K562 (cell line): ENCODE results near the gene RELCH. TPM values are rescaled to one million over a fixed set of nuclear protein-coding genes. Genes with fewer than 3 reads are reported as not detected.

ENCODE experiments used
- ATAC-seq: fragments of 200-7000 bp; cut with Tn5 transposase; 3 replicates; pipeline ENCODE4 v1.9.1; 2020; ENCODE audit warnings: moderate library complexity
- BruUV-seq: library from RNA; stranded (reverse); fragments of 400-500 nt; replicated peaks from 2 replicates; lab custom pipeline; 2021; lab: Mats Ljungman, UMichigan
- CTCF ChIA-PET: fragments of 300-600 bp; formaldehyde crosslinking; extraction: SDS; loops from one replicate; lab custom pipeline; 2021; ENCODE audit warnings: low intra/inter-chr PET ratio; lab: Yijun Ruan, JAX
- POLR2A ChIA-PET: fragments of 300-600, 350-650 bp; sonication (Branson Sonifier 250); formaldehyde crosslinking; extraction: SDS; loops from one replicate; lab custom pipeline; 2021; ENCODE audit warnings: antibody characterized with exemption, inconsistent platforms; lab: Yijun Ruan, JAX
- DNase-seq, 4 experiments: peaks; one replicate each; pipeline versions ENCODE4 v3.0.0 to v3.0.0-alpha.2; 2011 to 2018; ENCODE audit warnings: low spot score in 3 of 4, mixed read lengths in 3 of 4; ENCODE audit errors: extremely low read depth in 1 of 4
- FAIRE-seq: peaks from 2 replicates; lab custom pipeline; 2011; peaks lifted over from hg19 to GRCh38; lab: Jason Lieb, UNC
- H2AFZ ChIP-seq: 2 replicates; pipeline ENCODE4 v1.6.0; 2011; ENCODE audit warnings: low read depth, low read length, control low read depth, inconsistent platforms
- H3K27ac ChIP-seq: fragments of 200-600 bp; 3 replicates; pipeline ENCODE4 v1.8.0; 2011; ENCODE audit warnings: low read depth, mild to moderate bottlenecking, control low read depth, inconsistent platforms, low read length, moderate library complexity, mixed read lengths; ENCODE audit errors: extremely low read depth
- H3K27me3 ChIP-seq, 2 experiments: fragments of 300-600 bp in 1 of 2; 2 replicates in 1 of 2; 3 replicates in 1 of 2; pipeline versions ENCODE4 v1.6.0 to v1.8.0; 2011; ENCODE audit warnings: inconsistent platforms in 2 of 2, low read length in 2 of 2, mild to moderate bottlenecking in 1 of 2, mixed read lengths in 1 of 2, moderate library complexity in 1 of 2; ENCODE audit not compliant: control insufficient read depth in 2 of 2, insufficient read depth in 2 of 2
- H3K36me3 ChIP-seq: fragments of 300-600 bp; 3 replicates; pipeline ENCODE4 v1.8.0; 2011; ENCODE audit warnings: mild to moderate bottlenecking, low read length, inconsistent platforms; ENCODE audit not compliant: control insufficient read depth, insufficient read depth
- H3K4me1 ChIP-seq, 2 experiments: fragments of 200-600 bp in 1 of 2; replicated peaks in 1 of 2; 2 replicates in 1 of 2; 3 replicates in 1 of 2; pipeline versions ENCODE4 v1.5.1 to v1.8.0; 2011; ENCODE audit warnings: inconsistent platforms in 2 of 2, low read length in 2 of 2, mild to moderate bottlenecking in 1 of 2, mixed read lengths in 1 of 2, moderate library complexity in 1 of 2; ENCODE audit not compliant: control insufficient read depth in 2 of 2, insufficient read depth in 2 of 2
- H3K4me2 ChIP-seq: 2 replicates; pipeline ENCODE4 v1.6.1; 2011; ENCODE audit warnings: low read length, control low read depth, inconsistent platforms, mixed read lengths; ENCODE audit not compliant: insufficient read depth
- H3K4me3 ChIP-seq: fragments of 200-600 bp; sonication (generic), shearing (Covaris generic); 2 replicates; pipeline ENCODE4 v1.5.1; 2016; ENCODE audit warnings: control low read depth, inconsistent platforms
- H3K79me2 ChIP-seq: fragments of 200-600 bp; 3 replicates; pipeline ENCODE4 v1.8.0; 2011; ENCODE audit warnings: low read length, inconsistent platforms; ENCODE audit not compliant: control insufficient read depth, insufficient read depth
- H3K9ac ChIP-seq, 2 experiments: 2 replicates each; pipeline versions ENCODE4 v1.6.0 to v1.6.1; 2011; ENCODE audit warnings: low read depth in 2 of 2, low read length in 2 of 2, control low read depth in 1 of 2, inconsistent platforms in 1 of 2, mild to moderate bottlenecking in 1 of 2, mixed read lengths in 1 of 2; ENCODE audit not compliant: insufficient read depth in 1 of 2
- H3K9me1 ChIP-seq: one replicate; pipeline ENCODE4 v1.6.0; 2011; ENCODE audit warnings: inconsistent platforms, mild to moderate bottlenecking, low read length, moderate library complexity; ENCODE audit not compliant: control insufficient read depth, insufficient read depth
- H3K9me3 ChIP-seq: replicated peaks from 2 replicates; pipeline ENCODE4 v1.5.1; 2011; ENCODE audit warnings: low read depth, low read length, inconsistent platforms; ENCODE audit not compliant: control insufficient read depth, insufficient read depth
- H4K20me1 ChIP-seq: replicated peaks from 2 replicates; pipeline ENCODE4 v1.6.1; 2011; ENCODE audit warnings: low read length, inconsistent platforms, mixed read lengths; ENCODE audit not compliant: control insufficient read depth, insufficient read depth
- ELF1 ChIP-seq: fragments of 200-800 bp; sonication (Bioruptor generic); IDR thresholded peaks from 2 replicates; pipeline ENCODE4 v1.6.1; 2016; ENCODE audit warnings: missing genetic modification characterization, missing compliant biosample characterization
- HDAC1 ChIP-seq, 2 experiments: fragments of 450-650 bp; IDR thresholded peaks; 2 replicates each; pipeline ENCODE4 v1.6.1; 2016 to 2017; ENCODE audit warnings: inconsistent platforms in 1 of 2, mild to moderate bottlenecking in 1 of 2, moderate library complexity in 1 of 2
- JUNB ChIP-seq: fragments of 450-650 bp; formaldehyde crosslinking; conservative IDR thresholded peaks from 2 replicates; pipeline ENCODE4 v1.4.0; 2020; ENCODE audit warnings: mild to moderate bottlenecking
- PBX2 ChIP-seq, 2 experiments: IDR thresholded peaks in 1 of 2; conservative IDR thresholded peaks in 1 of 2; 2 replicates each; pipeline ENCODE4 v1.6.1; 2016; ENCODE audit warnings: low read depth in 2 of 2, mild to moderate bottlenecking in 1 of 2, missing compliant biosample characterization in 1 of 2, missing genetic modification characterization in 1 of 2, moderate library complexity in 1 of 2
- RUNX1 ChIP-seq: sonication (generic); IDR thresholded peaks from 2 replicates; pipeline ENCODE4 v1.6.1; 2016; ENCODE audit warnings: antibody characterized with exemption, low read depth
- SMAD4 ChIP-seq: fragments of 250-450 bp; sonication (Bioruptor Pico); conservative IDR thresholded peaks from 2 replicates; pipeline ENCODE4 v1.8.0; 2021; ENCODE audit warnings: inconsistent platforms, mild to moderate bottlenecking, moderate library complexity
- SRSF7 ChIP-seq: fragments of 200-400 bp; formaldehyde crosslinking; optimal IDR thresholded peaks from 2 replicates; pipeline ENCODE3; 2017; ENCODE audit warnings: mild to moderate bottlenecking, low read depth, low read length
- STAT5B ChIP-seq: fragments of 250-450 bp; sonication (Bioruptor Pico); IDR thresholded peaks from 2 replicates; pipeline ENCODE4 v1.8.0; 2021; ENCODE audit warnings: mild to moderate bottlenecking, inconsistent platforms
- TBP ChIP-seq: optimal IDR thresholded peaks from 2 replicates; pipeline ENCODE3; 2011; ENCODE audit warnings: low read depth, low read length, improper control_type of control experiment
- U2AF1 ChIP-seq: fragments of 200-400 bp; formaldehyde crosslinking; optimal IDR thresholded peaks from 2 replicates; pipeline ENCODE3; 2017; ENCODE audit warnings: mild to moderate bottlenecking, low read depth, low read length, moderate library complexity
- UBTF ChIP-seq, 2 experiments: IDR thresholded peaks; 2 replicates each; pipeline ENCODE4 v1.6.1; 2012; ENCODE audit warnings: improper control_type of control experiment in 2 of 2, low read depth in 2 of 2, low read length in 2 of 2, borderline replicate concordance in 1 of 2
- ZBTB49 ChIP-seq: sonication (generic); formaldehyde crosslinking; IDR thresholded peaks from 2 replicates; pipeline ENCODE4 v1.8.0; 2022; ENCODE audit warnings: missing genetic modification reagents, mild to moderate bottlenecking, borderline replicate concordance
- ZC3H8 ChIP-seq: fragments of 450-650 bp; IDR thresholded peaks from 2 replicates; pipeline ENCODE4 v1.6.1; 2017
- WGBS: fragments of 100-300 bp; shearing (Covaris generic); methylation state at CpG from one replicate; pipeline ENCODE4 v1.1.6; 2016; ENCODE audit warnings: low coverage, mixed read lengths; ENCODE audit not compliant: insufficient coverage; ENCODE audit errors: missing lambda C conversion rate; 5-methylcytosine and 5-hydroxymethylcytosine counted together
- in situ Hi-C: fragments of 300-500 bp; cut with MboI; formaldehyde crosslinking; loops from 4 replicates; pipeline ENCODE4 v1.15.0; 2018; ENCODE audit warnings: inconsistent platforms, mixed read lengths
- intact Hi-C: fragments of 100-400 bp; cut with micrococcal nuclease; formaldehyde crosslinking; loops from 2 replicates; pipeline ENCODE4 v1.14.2; 2022
- polyA plus RNA-seq, 8 experiments: library from polyadenylated mRNA; depleted of rRNA in 4 of 8; stranded (reverse) in 5 of 8; unstranded in 3 of 8; fragments of >200 nt; fragmentation: Nextera tagmentation in 2 of 8; fragmentation: Illumina TruSeq in 1 of 8; extraction: Ambion mirVana in 2 of 8; extraction: Trizol in 1 of 8; gene quantifications; 2 replicates each; pipeline versions ENCODE4 v1.2.1 to v1.2.3, GENCODE V29; 2011 to 2014; ENCODE audit warnings: inconsistent platforms in 1 of 8, missing spikeins in 1 of 8
- total RNA-seq, 7 experiments: library from RNA; depleted of rRNA in 6 of 7; stranded (reverse); fragments of >200 nt in 6 of 7; fragmentation: Illumina TruSeq in 2 of 7; extraction: Trizol in 2 of 7; gene quantifications; 2 replicates each; pipeline versions ENCODE4 v1.2.1 to v1.2.3, GENCODE V29; 2011 to 2021; ENCODE audit warnings: low replicate concordance in 1 of 7

RELCH gene
- total and polyA plus RNA-seq, 9 of the 15 experiments (the other 6 are each of a cell fraction or from before 2014, with no cell fraction given): 1.4 to 13.6 (median 7.6) TPM

- no peak for TF ChIP-seq UBTF (IDR thresholded peaks at IDR 0.05; ENCODE audit: borderline replicate concordance in 1 of 2, low read depth in 2 of 2, low read length in 2 of 2)
Observed at GRCh38 chr18:62284637-62285036, 97.6 kb downstream of the RELCH start (continued).

GRCh38 chr18:62285281-62285680 is 98.2 kb downstream of the RELCH start:
- Histone ChIP-seq H4K20me1 (no peaks in the 10 kb centered on the region), H3K9me1 (peaks cover 3% of the 10 kb centered on the region), H3K4me3 (no peak overlapping the region), H2AFZ (no peak overlapping the region), H3K4me2 (no peak overlapping the region), H3K27ac (no peak overlapping the region), H3K36me3 (peaks cover 4% of the 10 kb centered on the region; the same call in 1 of the 3 replicates), H3K9ac (no peak overlapping the region), H3K4me1 (no peaks in the 10 kb centered on the region), H3K27me3 (no peaks in the 10 kb centered on the region), H3K79me2 (no peaks in the 10 kb centered on the region), H3K9me3 (no peaks in the 10 kb centered on the region)
- BruUV-seq: no TSS peak
- in situ Hi-C loops: no loop called here
- DNase-seq: no peak
- FAIRE-seq: no peak
- CTCF ChIA-PET: no interaction called here
- POLR2A ChIA-PET: no interaction called here
- ATAC-seq: no peak
- 87% methylated on average over 6 of the region's 6 CpGs for WGBS
- intact Hi-C loops: no loop called here
- TF ChIP-seq ELF1 (tag) (no peak), TBP (no peak), ZC3H8 (no peak), SRSF7 (no peak), SMAD4 (CRISPR knock-in tag) (no peak), U2AF1 (no peak), STAT5B (CRISPR knock-in tag) (no peak), HDAC1 (IDR thresholded peaks at IDR 0.05) (no peak), JUNB (CRISPR knock-in tag) (no peak), PBX2 (CRISPR knock-in tag; IDR thresholded peaks at IDR 0.05; ENCODE audit: low read depth) (no peak), PBX2 (tag; conservative IDR thresholded peaks at IDR 0.05; ENCODE audit: low read depth) (no peak), RUNX1 (no peak), ZBTB49 (CRISPR knock-in tag) (no peak)
